PC-3 (cell line): Measurements from ENCODE around the gene PCDH15.

ENCODE experiments used
- EZH2 ChIP-seq: fragments of 300-600 bp; sonication (generic); IDR thresholded peaks from one replicate; pipeline ENCODE4 v1.6.1; 2017; ENCODE audit warnings: antibody characterized with exemption, mild to moderate bottlenecking, low read length; ENCODE audit not compliant: unreplicated experiment
- TF ChIP-seq, protein P1 (sequence below): fragments of 300-600 bp; sonication (generic); conservative IDR thresholded peaks from 2 replicates; pipeline ENCODE4 v1.5.1; 2017; ENCODE audit warnings: antibody characterized with exemption, low read depth, mild to moderate bottlenecking, low read length

DNA sequence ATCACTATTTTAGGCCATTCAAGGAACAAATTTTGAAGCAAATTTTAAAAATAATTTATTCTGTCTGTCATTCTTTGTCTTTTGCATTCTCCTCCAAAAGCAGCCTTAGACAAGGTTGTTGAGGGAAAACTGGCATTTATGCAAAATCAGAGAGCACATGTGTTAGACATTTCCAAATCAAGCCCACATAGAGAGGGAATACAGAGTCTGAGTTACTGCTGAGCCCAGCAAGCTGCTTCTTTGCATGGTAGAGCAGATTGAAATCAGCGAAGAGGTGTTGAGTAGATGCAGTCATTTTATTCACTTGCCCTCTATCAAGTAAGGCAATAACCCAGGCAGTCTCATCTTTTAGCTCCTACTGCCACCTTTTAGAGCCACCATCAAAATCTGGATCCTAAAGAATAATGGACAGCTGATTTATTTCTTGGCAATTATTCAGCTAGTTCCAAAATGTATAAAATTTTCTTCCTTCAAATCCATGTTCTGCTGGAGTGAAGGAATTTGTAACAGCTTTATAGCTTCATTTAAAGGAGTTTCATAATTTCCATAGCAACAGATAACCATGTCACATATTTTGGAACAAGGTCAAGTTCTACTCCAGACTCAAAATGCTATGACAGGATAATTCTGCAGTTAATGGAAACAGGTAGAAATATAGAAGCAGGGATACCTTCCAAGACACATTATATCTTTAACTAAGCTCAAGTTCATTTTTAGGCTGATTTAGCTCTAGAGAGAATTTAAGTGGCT lies 7.3 kb upstream of the PCDH15 start:
- TF ChIP-seq, protein P1, sequence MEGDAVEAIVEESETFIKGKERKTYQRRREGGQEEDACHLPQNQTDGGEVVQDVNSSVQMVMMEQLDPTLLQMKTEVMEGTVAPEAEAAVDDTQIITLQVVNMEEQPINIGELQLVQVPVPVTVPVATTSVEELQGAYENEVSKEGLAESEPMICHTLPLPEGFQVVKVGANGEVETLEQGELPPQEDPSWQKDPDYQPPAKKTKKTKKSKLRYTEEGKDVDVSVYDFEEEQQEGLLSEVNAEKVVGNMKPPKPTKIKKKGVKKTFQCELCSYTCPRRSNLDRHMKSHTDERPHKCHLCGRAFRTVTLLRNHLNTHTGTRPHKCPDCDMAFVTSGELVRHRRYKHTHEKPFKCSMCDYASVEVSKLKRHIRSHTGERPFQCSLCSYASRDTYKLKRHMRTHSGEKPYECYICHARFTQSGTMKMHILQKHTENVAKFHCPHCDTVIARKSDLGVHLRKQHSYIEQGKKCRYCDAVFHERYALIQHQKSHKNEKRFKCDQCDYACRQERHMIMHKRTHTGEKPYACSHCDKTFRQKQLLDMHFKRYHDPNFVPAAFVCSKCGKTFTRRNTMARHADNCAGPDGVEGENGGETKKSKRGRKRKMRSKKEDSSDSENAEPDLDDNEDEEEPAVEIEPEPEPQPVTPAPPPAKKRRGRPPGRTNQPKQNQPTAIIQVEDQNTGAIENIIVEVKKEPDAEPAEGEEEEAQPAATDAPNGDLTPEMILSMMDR: no peak
- TF ChIP-seq EZH2: no peak
